ENCODE results near the gene CBY1.

- TF ChIP-seq, protein P1, sequence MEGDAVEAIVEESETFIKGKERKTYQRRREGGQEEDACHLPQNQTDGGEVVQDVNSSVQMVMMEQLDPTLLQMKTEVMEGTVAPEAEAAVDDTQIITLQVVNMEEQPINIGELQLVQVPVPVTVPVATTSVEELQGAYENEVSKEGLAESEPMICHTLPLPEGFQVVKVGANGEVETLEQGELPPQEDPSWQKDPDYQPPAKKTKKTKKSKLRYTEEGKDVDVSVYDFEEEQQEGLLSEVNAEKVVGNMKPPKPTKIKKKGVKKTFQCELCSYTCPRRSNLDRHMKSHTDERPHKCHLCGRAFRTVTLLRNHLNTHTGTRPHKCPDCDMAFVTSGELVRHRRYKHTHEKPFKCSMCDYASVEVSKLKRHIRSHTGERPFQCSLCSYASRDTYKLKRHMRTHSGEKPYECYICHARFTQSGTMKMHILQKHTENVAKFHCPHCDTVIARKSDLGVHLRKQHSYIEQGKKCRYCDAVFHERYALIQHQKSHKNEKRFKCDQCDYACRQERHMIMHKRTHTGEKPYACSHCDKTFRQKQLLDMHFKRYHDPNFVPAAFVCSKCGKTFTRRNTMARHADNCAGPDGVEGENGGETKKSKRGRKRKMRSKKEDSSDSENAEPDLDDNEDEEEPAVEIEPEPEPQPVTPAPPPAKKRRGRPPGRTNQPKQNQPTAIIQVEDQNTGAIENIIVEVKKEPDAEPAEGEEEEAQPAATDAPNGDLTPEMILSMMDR (IDR thresholded peaks at IDR 0.05) = no peak
- TF ChIP-seq POLR2AphosphoS5 (IDR thresholded peaks at IDR 0.05) = no peak
Observed at GRCh38 chr22:38645430-38645829, 11.0 kb upstream of the CBY1 start.
